Activated CD8-positive, alpha-beta memory T cell treated with anti-CD3 and anti-CD28 coated beads for 36 hours (primary cell): ENCODE data around the gene MT1M. TPM values are rescaled to one million over a fixed set of nuclear protein-coding genes. Genes with fewer than 3 reads are reported as not detected.

Source experiments
- CTCF ChIA-PET: fragments of 350-600 bp; sonication (Branson Sonifier 250); formaldehyde crosslinking; loops from one replicate; lab custom pipeline; 2021; ENCODE audit warnings: antibody characterized with exemption; lab: Charles Lee
- POLR2A ChIA-PET: fragments of 350-600 bp; sonication (Branson Sonifier 250); formaldehyde crosslinking; loops from one replicate; lab custom pipeline; 2021; ENCODE audit warnings: antibody characterized with exemption; lab: Charles Lee
- total RNA-seq, 2 experiments: library from RNA; stranded (reverse); gene quantifications; one replicate each; pipeline ENCODE4 v1.2.3, GENCODE V29; 2021

Gene MT1M
- total RNA-seq, 2 experiments from 2014 or later = not detected

DNA sequence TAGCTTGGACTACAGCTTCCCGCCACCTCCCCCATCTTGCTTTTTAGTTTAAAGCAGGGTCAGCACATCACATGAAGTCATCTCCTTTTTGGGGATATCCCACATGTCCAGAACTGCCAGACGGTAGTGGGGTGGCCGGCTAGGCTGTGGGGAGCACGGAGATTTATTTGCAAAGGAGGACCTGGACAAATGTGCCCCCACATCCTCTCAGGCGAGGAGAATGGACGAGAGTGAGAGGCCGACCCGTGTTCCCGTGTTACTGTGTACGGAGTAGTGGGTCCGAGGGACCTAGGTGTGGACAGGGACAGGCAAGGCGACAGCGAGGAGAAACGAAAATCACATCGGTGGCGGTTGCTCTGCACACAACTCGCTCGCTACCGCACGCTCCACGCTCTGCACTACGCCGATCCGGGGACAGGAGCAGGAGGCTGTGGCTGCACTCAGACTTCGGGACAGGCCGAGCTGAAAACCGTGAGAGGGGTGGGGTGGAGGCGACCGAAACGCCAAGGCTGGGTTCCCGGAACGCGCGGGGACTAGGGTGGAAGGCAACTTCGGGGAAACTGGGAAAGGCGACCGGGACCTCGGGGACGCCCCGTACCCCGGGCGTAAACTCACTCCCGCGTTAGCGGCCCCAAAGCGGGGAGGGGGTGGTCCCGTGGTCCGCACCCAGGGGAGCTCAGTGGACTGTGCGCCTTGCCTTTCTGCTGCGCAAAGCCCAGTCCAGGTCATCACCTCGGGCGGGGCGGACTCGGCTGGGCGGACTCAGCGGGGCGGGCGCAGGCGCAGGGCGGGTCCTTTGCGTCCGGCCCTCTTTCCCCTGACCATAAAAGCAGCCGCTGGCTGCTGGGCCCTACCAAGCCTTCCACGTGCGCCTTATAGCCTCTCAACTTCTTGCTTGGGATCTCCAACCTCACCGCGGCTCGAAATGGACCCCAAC, 5.6 kb downstream of the MT1M start, which contains the start of gene MT1A:
TSS of gene MT1A (plus strand) at position 853 of the 937 bp plus-strand sequence. CDS start at position 926, 73 bp downstream.
- ChIA-PET CTCF (interaction anchor here (1.1 to 1.9 kb wide), 3 partner anchors 37 to 62 kb away, joined by 3 to 6 read pairs (median 5); no protein-coding TSS in a partner anchor), POLR2A (no interaction called here)

DNA sequence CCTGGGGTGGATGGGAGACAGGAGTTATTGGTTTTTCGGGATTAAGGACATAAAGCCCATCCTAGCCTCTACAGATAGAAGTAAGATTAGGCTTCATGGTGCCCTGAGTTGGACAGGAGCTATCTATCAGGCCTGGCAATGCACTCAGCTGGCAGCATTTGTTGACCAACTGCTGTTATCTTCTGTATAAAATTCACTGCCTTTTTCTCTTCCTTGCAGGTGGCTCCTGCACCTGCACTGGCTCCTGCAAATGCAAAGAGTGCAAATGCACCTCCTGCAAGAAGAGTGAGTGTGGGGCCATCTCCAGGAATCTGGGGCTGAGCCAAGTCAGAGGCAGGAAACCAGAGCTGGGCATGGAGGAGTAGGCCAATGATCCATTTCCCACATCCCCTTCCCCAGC, 6.6 kb downstream of the MT1M start:
- ChIA-PET POLR2A (no interaction called here), CTCF (interaction anchor here (1.1 kb wide), 1 partner anchor 61 kb away, joined by 3 read pairs; no protein-coding TSS in a partner anchor)

DNA sequence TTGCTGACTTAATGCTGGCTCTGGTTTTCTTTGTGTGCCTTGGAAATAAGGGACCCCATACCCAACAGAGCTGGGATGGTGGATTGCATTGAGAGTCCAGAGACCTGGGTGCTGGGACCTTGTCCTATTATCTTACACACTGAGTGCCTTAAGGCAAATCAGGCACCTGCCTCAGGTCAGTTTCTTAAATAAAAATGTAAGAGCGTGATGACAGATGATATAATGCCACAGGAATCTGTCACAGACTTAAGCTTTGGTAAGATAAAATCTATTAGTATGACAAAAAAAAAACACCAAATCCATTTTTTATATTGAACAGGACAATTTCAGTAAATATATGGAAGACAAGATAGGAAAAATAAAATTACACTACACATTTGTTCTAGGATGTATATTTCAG, 7.6 kb downstream of the MT1M start:
- CTCF ChIA-PET = no interaction called here
- POLR2A ChIA-PET = no interaction called here

DNA sequence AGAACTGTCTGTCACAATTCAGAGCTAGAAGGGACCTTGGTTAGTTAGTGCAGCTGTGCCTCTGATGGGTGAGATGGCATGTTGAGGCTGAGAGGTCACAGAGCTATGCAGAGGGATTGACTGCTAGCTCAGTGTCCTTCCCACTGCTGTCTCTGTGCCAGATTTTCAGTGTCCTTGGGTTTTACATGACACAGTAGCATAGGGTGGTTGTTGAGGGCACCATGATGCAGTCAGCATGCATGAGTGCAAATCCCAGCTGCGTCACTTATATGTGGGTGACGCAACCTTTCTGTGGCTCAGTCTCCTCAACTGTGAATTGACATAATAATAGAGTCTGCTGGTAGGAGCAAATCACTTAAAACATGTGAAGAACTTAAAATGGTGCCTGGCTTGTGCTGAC, 8.7 kb downstream of the MT1M start:
- ChIA-PET CTCF (interaction anchor here (1.1 to 1.5 kb wide), 2 partner anchors 41 to 64 kb away, joined by 3 read pairs; no protein-coding TSS in a partner anchor), POLR2A (no interaction called here)

DNA sequence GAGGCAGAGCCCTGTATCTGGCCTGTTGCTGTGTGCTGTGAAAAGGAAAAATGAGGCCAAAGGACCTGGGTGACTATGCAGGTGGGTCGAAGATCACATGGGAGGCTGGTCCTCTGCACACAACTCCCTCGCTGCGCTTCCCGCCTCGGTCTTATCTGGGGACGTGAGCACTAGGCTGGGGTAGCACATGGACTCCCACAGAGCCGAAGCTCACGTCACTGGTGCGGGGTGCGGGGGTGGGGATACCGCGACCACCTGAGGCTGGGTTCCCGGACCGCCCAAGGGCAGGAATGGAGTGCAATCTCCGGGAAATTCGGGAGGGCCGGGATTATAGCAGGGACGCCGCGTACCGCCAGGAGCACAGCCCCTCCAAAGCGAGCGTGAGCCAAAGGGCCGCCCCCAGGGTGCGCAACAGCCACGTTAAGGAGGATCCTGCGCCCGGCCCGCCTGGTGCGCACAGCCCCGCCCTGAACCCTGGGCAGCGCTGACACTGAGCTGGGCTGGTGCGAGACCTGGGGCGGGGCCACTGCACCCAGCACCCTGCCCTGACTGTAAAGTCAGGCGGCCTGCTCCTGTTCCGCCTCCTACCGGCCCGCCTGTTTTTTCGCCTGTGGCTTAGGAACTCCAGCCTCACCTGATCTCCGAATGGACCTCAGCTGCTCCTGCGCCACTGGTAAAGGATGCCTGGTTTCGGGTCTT, 10.8 kb downstream of the MT1M start:
- CTCF ChIA-PET = interaction anchor here (0.9 to 2.1 kb wide), 12 partner anchors 9 to 67 kb away, joined by 3 to 9 read pairs (median 4); partner anchors contain the start of genes MT1B, MT1E, MT1X and MT2A
- POLR2A ChIA-PET = interaction anchor here (1.0 to 1.1 kb wide), 2 partner anchors 35 to 40 kb away, joined by 4 to 6 read pairs; partner anchors contain the start of genes MT1X and MT2A

DNA sequence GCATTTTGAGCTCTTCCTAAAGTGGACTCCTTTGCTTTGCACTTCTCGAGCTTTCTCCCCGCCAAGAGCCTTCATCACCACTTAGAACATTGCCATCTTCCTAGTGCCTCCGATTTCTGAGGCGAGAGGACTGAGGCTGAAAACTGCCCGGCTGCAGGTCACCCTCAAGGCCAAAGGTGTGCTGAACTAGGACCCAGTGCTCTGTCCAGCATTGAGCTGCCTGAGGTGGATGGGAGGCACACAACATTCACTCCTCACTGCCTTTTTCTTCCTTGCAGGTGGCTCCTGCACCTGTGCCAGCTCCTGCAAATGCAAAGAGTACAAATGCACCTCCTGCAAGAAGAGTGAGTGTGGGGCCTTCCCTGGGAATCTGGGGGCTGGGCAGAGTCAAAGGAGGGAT, 11.4 kb downstream of the MT1M start:
- ChIA-PET CTCF (interaction anchor here (0.9 to 2.1 kb wide), 10 partner anchors 8 to 67 kb away, joined by 3 to 9 read pairs (median 4); partner anchors contain the start of genes MT1B, MT1E, MT1X and MT2A), POLR2A (interaction anchor here (1.0 to 1.1 kb wide), 2 partner anchors 36 to 39 kb away, joined by 4 to 6 read pairs; partner anchors contain the start of genes MT1X and MT2A)

DNA sequence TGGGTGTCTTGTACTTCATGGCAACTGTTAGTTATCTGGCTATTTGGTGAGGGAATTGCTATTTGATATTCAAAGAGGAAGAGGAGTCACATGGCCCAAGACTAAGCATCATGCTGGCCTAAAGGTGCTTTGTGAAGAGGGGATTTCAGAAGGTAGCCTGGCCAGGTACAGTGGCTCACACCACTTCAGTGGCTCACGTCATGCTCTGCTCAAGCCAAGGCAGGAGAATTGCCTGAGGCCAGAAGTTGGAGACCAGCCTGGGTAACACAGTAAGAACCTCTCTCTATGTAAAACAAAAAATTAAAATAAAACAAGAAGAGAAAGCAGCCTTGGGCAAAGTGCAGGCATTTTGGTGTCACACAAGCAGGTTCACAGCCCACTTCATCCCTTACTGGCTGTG, 12.9 kb downstream of the MT1M start:
- ChIA-PET POLR2A (no interaction called here), CTCF (no interaction called here)

DNA sequence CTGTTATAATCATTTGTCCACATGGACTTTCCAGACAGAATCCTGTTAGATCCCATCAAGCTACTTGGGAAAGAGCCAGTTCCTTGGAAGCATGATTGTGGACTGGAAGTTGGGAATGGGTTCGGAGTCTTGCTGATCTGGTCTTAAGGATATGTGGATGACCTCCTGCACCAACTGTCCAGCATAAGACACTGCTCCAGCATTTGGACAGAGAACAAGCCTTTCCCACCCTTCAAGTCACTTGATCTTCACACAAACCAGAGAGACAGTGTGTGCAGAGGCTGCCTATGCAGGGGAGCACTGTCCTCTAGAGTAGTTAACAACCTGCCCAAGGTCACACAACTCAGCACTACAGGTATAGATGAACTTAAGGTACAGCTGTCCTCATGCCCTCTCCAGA, 13.4 kb downstream of the MT1M start:
- ChIA-PET CTCF (interaction anchor here (0.9 kb wide), 1 partner anchor 10 kb away, joined by 3 read pairs; no protein-coding TSS in a partner anchor), POLR2A (no interaction called here)

DNA sequence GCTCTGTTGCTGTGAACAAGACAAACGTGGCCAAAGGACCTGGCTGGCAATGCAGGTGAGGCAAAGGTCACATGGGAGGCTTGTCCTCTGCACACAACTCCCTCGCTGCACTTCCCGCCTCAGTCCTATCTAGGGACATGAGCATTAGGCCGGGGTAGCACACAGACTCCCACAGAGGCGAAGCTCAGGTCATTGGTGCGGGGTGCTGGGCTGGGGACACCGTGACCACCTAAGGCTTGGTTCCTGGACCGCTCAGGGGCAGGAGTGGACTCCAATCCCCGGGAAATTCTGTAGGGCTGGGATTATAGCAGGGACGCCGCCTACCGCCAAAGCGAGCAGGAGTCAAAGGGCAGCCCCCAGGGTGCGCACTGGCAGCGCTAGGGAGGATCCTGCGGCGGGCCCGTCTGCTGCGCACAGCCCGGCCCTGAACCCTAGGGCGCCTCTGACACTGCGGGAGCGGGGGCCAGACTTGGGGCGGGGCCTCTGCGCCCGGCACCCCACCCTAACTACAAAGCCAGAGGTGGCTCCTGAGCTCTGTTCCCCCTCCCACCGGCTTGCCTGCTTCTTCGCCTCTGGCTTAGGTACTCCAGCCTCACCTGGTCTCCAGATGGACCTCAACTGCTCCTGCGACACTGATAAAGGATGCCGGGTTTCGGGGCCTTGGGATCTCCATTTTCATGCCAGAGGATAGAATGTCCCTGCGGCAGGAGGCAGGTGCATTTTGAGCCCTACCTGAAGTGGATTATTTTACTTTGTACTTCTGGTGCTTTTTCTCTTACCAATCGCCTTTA, 15.4 kb downstream of the MT1M start:
- CTCF ChIA-PET = no interaction called here
- POLR2A ChIA-PET = no interaction called here

DNA sequence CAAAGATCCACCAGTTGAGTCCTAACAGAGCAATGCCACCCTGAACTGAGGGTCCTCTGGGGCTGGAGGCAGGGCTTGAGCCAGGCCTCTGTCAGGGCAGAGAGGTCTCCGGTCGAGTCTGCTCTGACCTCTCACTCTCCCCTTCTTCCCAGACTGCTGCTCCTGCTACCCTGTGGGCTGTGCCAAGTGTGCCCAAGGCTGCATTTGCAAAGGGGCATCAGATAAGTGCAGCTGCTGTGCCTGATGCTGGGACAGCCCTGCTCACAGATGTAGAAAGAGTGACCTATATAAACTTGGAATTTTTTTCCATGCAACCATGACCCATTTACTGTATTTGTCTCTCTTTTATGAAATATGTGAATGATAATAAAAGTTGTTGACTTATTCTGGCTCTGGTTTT, 16.8 kb downstream of the MT1M start:
- POLR2A ChIA-PET = no interaction called here
- CTCF ChIA-PET = interaction anchor here (0.7 to 1.6 kb wide), 3 partner anchors 13 to 130 kb away, joined by 3 to 4 read pairs (median 3); partner anchors contain the start of gene BBS2

DNA sequence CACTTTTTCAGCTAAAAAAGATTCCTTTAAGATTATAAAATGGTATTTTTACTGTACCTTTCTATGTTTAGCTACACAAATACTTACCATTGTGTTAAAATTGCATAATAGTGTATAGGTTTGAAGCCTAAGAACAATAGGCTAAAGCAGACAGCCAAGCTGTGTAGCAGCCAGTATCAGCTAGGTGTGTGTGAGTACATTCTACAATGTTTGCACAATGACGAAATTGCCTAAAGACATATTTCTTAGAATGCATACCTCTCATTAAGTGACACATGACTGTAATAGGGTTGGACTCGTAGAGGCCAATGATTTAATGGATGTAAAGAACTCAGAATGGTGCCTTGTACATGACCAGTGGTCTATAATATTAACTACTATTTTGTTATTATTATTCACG, 17.4 kb downstream of the MT1M start:
- CTCF ChIA-PET = interaction anchor here (1.1 to 1.6 kb wide), 2 partner anchors 52 to 130 kb away, joined by 3 to 4 read pairs; partner anchors contain the start of gene BBS2
- POLR2A ChIA-PET = no interaction called here

DNA sequence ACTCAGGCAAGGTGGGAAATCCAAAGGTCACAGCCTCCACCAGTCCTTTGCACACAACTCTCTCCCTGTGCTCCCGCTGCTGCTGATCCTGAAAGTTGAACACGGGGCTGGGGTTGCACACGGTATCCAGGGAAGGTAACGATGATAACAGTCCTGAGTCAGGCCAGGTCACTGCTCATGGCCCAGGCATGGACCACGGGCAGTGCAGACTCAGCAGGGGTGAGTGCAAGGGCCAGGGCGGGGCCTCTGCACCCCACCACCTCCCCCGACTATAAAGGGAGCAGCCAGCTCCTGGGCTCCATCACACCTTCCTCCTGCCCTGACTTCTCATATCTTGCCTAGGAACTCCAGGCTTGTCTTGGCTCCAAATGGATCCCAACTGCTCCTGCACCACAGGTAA, 19.1 kb downstream of the MT1M start, which contains the start of gene MT1B:
TSS of gene MT1B (plus strand) at position 301 of the 400 bp plus-strand sequence. CDS start at position 369, 68 bp downstream.
- ChIA-PET CTCF (interaction anchor here (1.2 kb wide), 1 partner anchor 8 kb away, joined by 4 read pairs; no protein-coding TSS in a partner anchor), POLR2A (no interaction called here)

DNA sequence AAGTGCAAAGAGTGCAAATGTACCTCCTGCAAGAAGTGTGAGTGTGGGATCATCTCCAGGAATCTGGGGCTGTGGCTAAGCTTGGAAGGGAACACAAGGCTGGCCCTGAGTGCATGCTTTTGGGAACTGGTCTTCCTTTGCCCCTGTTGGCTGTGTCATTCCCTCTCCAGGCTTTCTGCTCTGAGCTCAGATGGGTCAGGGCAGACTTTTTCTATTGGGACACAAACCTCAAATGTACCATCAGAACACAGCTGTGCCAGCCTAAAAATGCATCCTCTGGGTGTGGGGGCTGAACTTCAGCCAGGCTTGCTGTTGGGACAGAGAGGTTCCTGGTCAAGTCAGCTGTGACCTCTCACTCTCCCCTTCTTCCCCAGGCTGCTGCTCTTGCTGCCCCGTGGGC, 20.1 kb downstream of the MT1M start:
- ChIA-PET CTCF (interaction anchor here (1.1 to 1.2 kb wide), 2 partner anchors 9 to 49 kb away, joined by 3 to 4 read pairs; no protein-coding TSS in a partner anchor), POLR2A (no interaction called here)

DNA sequence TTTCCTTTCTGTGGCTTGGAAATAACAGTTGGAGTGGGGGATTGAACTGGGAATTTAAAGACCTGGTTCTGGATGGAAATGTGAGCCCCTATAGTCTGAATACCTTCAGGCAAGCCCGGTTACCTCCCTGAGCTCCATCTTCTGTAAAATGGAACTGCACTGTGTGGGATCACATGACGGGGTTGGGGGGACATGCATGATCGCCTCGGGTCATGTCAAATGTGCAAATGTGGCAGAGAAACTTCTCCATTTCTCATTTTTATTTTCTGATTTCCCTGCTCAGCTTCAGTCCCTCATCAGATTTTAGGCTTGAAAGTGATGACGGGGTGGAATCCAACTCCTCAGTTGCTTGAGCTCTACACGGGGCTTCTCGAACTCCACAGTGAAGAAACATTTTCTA, 20.8 kb downstream of the MT1M start:
- POLR2A ChIA-PET = interaction anchor here (0.7 kb wide), 1 partner anchor 29 kb away, joined by 5 read pairs; no protein-coding TSS in a partner anchor
- CTCF ChIA-PET = interaction anchor here (1.1 kb wide), 1 partner anchor 49 kb away, joined by 3 read pairs; no protein-coding TSS in a partner anchor

DNA sequence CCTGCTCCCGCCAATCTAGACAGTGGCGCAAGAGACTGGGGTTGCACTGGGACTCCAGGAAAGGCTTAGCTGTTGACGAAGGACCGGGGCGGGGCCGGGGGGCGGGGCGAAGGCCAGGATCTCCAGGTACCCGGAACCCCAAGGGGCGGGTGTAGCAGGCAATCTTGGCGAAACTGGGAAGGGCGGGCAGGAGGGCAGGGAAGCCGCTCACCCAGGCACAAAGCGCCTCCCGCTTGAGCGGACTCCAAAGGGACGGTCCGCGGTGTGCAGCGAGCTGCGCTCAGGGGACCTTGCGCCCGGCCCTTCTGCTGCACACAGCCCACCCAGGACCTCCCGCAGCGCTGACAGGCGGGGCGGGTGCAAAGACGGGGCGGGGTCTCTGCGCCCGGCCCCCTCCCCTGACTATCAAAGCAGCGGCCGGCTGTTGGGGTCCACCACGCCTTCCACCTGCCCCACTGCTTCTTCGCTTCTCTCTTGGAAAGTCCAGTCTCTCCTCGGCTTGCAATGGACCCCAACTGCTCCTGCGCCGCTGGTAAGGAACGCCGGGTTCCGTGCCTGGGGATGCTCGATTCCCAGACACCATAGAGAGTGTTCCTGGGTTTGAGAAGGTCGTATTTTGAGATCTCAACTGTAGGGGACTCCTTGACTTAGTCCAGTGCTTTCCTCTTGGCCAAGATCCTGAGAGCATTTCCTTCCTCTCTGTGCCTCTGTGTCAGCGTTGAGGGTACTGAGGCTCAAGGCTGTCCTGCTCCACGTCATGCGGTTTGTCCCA, 25.3 kb downstream of the MT1M start, which contains the start of gene MT1F:
TSS of gene MT1F (plus strand) at position 405 of the 772 bp plus-strand sequence. CDS start at position 505, 100 bp downstream.
- ChIA-PET POLR2A (no interaction called here), CTCF (interaction anchor here (1.5 kb wide), 1 partner anchor 34 kb away, joined by 4 read pairs; no protein-coding TSS in a partner anchor)

DNA sequence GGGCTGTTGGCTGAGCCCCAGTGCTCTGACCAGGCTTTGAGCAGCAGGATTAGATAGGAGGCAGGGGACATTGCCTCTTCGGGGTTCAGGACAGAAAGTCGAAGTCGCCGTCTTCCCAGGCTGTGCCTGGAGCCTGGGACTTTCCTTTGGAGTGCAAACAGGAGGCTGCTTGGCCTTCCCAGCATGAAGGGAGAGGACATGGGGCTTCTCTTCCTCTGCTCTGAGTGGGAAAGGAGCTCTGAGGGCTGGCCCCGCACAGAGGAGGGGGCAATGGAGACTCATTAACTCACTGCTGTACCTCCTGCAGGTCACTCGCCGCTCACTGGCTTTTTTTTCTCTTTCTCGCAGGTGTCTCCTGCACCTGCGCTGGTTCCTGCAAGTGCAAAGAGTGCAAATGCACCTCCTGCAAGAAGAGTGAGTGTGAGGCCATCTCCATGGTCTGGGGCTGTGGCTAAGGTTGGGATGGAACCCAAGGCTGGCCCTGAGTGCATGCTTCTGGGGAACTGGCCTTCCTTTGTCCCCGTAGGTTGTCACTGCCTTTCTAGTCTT, 25.9 kb downstream of the MT1M start:
- ChIA-PET POLR2A (no interaction called here), CTCF (no interaction called here)
